ENCODE data around the gene KLK7. TPM values are rescaled to one million over a fixed set of nuclear protein-coding genes. Genes with fewer than 3 reads are reported as not detected.

The KLK7 gene
- total and polyA plus RNA-seq, 4 donors, result 0.05 to 0.31 (median 0.14) TPM; not detected in 1

DNA sequence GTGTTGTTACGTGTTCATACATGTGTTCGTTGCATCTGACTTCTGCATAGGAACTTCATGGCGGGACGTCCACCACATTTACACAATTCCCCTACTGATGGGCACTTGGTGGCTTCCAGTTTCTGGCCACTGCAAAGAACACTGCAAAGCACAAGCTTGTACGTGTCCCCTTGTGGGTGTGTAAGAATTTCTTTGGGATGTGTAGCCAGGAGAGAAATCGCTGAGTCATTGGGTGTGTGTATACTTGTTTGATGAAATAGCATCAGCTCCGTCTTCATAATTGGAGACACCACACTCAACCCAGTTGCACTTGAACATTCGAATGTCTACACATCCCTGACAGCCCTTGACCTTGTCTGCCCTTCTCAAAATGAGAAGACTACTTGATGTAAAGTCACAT lies 50.1 kb downstream of the KLK7 start:
- Histone ChIP-seq H3K27ac (ENCODE audit: low read depth in 1 of 2, low read length in 1 of 2) (no peak overlapping the region), H3K27me3 (ENCODE audit: control insufficient read depth in 3 of 3, insufficient read depth in 3 of 3, low read length in 2 of 3) (peaks cover 0 to 12% (median 2%) of the 10 kb centered on the region in 3 donors), H3K9ac (ENCODE audit: insufficient read depth in 1 of 2, low read length in 2 of 2) (no peak overlapping the region), H3K9me3 (ENCODE audit: control insufficient read depth in 4 of 4, insufficient read depth in 3 of 4, low read length in 3 of 4) (no peaks in the 10 kb centered on the region), H3K4me1 (ENCODE audit: control insufficient read depth in 5 of 5, insufficient read depth in 5 of 5, low read length in 5 of 5) (no peaks in the 10 kb centered on the region), H3K4me3 (no peak overlapping the region), H3K36me3 (ENCODE audit: control insufficient read depth in 4 of 4, insufficient read depth in 4 of 4, low read length in 4 of 4) (no peaks in the 10 kb centered on the region)
- 66 to 77% methylated on average over 8 of the region's 8 CpGs for whole genome bisulfite sequencing, 2 donors
- ATAC-seq (ENCODE audit: insufficient read depth, low FRiP score) (no peak), DNase-seq (no peak)
- TF ChIP-seq, protein P1, sequence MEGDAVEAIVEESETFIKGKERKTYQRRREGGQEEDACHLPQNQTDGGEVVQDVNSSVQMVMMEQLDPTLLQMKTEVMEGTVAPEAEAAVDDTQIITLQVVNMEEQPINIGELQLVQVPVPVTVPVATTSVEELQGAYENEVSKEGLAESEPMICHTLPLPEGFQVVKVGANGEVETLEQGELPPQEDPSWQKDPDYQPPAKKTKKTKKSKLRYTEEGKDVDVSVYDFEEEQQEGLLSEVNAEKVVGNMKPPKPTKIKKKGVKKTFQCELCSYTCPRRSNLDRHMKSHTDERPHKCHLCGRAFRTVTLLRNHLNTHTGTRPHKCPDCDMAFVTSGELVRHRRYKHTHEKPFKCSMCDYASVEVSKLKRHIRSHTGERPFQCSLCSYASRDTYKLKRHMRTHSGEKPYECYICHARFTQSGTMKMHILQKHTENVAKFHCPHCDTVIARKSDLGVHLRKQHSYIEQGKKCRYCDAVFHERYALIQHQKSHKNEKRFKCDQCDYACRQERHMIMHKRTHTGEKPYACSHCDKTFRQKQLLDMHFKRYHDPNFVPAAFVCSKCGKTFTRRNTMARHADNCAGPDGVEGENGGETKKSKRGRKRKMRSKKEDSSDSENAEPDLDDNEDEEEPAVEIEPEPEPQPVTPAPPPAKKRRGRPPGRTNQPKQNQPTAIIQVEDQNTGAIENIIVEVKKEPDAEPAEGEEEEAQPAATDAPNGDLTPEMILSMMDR (IDR thresholded peaks at IDR 0.05; ENCODE audit: control extremely low read depth, extremely low read depth), result no peak

DNA sequence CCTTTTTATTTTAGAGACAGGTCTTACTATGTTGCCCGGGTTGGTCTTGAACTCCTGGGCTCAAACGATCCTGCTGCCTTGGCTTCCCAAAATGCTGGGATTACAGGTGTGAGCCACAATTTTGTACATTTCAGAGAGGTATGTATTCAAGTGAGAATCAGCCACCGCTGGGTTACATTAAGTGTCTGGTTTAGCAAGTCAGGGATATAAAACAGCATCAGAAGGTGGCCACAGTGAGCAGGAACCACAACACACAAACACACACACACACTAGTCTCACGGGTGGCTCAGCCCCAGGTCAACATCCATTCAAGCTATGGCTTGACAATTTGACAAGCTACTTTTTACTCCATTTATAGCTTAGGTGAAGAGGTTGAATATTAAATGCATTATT lies 51.0 kb downstream of the KLK7 start:
- no peak overlapping the region for H3K9ac ChIP-seq (ENCODE audit: insufficient read depth in 1 of 2, low read length in 2 of 2)
- H3K27me3 ChIP-seq (ENCODE audit: control insufficient read depth in 3 of 3, insufficient read depth in 3 of 3, low read length in 2 of 3), result peaks cover 0 to 15% (median 2%) of the 10 kb centered on the region in 3 donors
- WGBS, 2 donors, result 62 to 73% methylated on average over 4 of the region's 4 CpGs
- no peak overlapping the region for H3K27ac ChIP-seq (ENCODE audit: low read depth in 1 of 2, low read length in 1 of 2)
- no peaks in the 10 kb centered on the region for H3K4me1 ChIP-seq (ENCODE audit: control insufficient read depth in 5 of 5, insufficient read depth in 5 of 5, low read length in 5 of 5)
- H3K4me3 ChIP-seq, result no peak overlapping the region
- no peaks in the 10 kb centered on the region for H3K9me3 ChIP-seq (ENCODE audit: control insufficient read depth in 4 of 4, insufficient read depth in 3 of 4, low read length in 3 of 4)
- ATAC-seq (ENCODE audit: insufficient read depth, low FRiP score) (no peak), DNase-seq (no peak)
- H3K36me3 ChIP-seq (ENCODE audit: control insufficient read depth in 4 of 4, insufficient read depth in 4 of 4, low read length in 4 of 4), result no peaks in the 10 kb centered on the region
- TF ChIP-seq, protein P1 (IDR thresholded peaks at IDR 0.05; ENCODE audit: control extremely low read depth, extremely low read depth), result no peak

DNA sequence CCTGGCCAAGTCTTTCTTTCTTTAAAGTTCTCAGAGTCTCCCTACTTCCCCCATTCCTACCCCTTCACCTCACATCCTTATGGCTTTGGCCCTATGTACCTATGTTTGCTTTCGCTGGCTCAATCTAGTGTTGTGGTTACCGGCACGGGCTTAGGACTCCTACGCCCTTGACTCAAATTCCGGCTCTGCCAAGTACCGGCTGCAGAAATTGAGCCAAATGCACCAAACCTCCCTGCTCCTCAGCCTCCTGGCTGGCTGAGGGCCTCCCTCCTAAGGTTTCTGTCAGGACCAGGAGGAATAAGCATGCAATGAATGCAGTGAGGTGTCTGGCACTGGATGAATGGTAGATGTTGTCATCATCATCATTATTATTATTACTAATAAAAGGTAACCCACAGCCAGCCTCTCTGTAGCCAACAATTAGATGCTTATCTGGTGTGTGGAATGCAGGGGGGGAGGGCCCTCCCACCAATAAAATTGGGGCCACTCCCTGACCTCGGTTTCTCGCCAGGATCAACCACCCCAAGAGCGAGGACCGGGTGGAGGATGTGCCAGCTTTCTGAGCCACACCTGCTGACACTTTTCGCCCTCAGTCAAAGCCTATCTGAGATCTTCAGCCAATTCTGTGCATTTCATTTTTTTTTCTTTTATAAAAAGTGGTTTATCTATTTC lies 51.6 kb downstream of the KLK7 start:
- no peak for DNase-seq
- Histone ChIP-seq H3K27me3 (ENCODE audit: control insufficient read depth in 3 of 3, insufficient read depth in 3 of 3, low read length in 2 of 3) (peaks cover 0 to 17% (median 2%) of the 10 kb centered on the region in 3 donors), H3K36me3 (ENCODE audit: control insufficient read depth in 4 of 4, insufficient read depth in 4 of 4, low read length in 4 of 4) (no peaks in the 10 kb centered on the region), H3K4me1 (ENCODE audit: control insufficient read depth in 5 of 5, insufficient read depth in 5 of 5, low read length in 5 of 5) (no peaks in the 10 kb centered on the region), H3K27ac (ENCODE audit: low read depth in 1 of 2, low read length in 1 of 2) (no peak overlapping the region), H3K4me3 (no peak overlapping the region), H3K9me3 (ENCODE audit: control insufficient read depth in 4 of 4, insufficient read depth in 3 of 4, low read length in 3 of 4) (no peaks in the 10 kb centered on the region), H3K9ac (ENCODE audit: insufficient read depth in 1 of 2, low read length in 2 of 2) (no peak overlapping the region)
- ATAC-seq (ENCODE audit: insufficient read depth, low FRiP score), result no peak
- TF ChIP-seq, protein P1 (IDR thresholded peaks at IDR 0.05; ENCODE audit: control extremely low read depth, extremely low read depth), result no peak
- 75 to 84% methylated on average over 11 of the region's 11 CpGs for WGBS, 2 donors

DNA sequence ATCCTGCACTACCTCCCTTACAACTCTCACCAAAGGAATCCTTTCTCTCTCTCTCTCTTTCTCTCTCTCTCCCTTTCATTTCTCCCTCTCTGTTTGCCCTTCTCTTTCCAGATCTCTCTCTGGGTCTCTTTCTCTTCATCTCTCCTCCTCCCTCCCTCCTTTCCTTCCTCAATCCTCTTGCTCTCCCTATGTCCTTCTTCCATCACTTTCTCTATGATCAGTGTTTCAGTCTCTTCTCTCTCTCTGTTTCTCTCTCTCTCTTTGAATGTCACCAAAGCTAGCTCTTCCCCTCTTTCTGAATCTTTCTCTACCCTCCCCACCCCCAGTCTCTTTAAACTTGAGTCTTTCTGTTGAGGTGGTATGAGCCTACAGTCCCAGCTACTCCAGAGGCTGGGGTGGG lies 52.7 kb downstream of the KLK7 start:
- no peak for DNase-seq
- TF ChIP-seq, protein P1 (IDR thresholded peaks at IDR 0.05; ENCODE audit: control extremely low read depth, extremely low read depth), result no peak
- Histone ChIP-seq H3K36me3 (ENCODE audit: control insufficient read depth in 4 of 4, insufficient read depth in 4 of 4, low read length in 4 of 4) (no peaks in the 10 kb centered on the region), H3K9me3 (ENCODE audit: control insufficient read depth in 4 of 4, insufficient read depth in 3 of 4, low read length in 3 of 4) (no peaks in the 10 kb centered on the region), H3K27ac (ENCODE audit: low read depth in 1 of 2, low read length in 1 of 2) (no peak overlapping the region), H3K4me3 (no peak overlapping the region), H3K27me3 (ENCODE audit: control insufficient read depth in 3 of 3, insufficient read depth in 3 of 3, low read length in 2 of 3) (peaks cover 0 to 17% (median 2%) of the 10 kb centered on the region in 3 donors), H3K9ac (ENCODE audit: insufficient read depth in 1 of 2, low read length in 2 of 2) (no peak overlapping the region), H3K4me1 (ENCODE audit: control insufficient read depth in 5 of 5, insufficient read depth in 5 of 5, low read length in 5 of 5) (no peaks in the 10 kb centered on the region)
- no peak for ATAC-seq (ENCODE audit: insufficient read depth, low FRiP score)
